ENCODE results near the gene PLEKHG3.

PLEKHG3 gene

GRCh38 chr14:64746298-64747250 is 42.4 kb downstream of the PLEKHG3 start:
- H3K4me1 Mint-ChIP-seq = peaks cover 24% of the 10 kb centered on the region
- H3K36me3 Mint-ChIP-seq = peaks cover 27% of the 10 kb centered on the region
- no peak for DNase-seq
- H3K9me3 Mint-ChIP-seq = no peaks in the 10 kb centered on the region
- H3K27me3 Mint-ChIP-seq = peaks cover 25% of the 10 kb centered on the region
- H3K4me3 Mint-ChIP-seq = no peak overlapping the region
- no peak overlapping the region for H3K27ac Mint-ChIP-seq
- CTCF ChIA-PET = no interaction called here

DNA sequence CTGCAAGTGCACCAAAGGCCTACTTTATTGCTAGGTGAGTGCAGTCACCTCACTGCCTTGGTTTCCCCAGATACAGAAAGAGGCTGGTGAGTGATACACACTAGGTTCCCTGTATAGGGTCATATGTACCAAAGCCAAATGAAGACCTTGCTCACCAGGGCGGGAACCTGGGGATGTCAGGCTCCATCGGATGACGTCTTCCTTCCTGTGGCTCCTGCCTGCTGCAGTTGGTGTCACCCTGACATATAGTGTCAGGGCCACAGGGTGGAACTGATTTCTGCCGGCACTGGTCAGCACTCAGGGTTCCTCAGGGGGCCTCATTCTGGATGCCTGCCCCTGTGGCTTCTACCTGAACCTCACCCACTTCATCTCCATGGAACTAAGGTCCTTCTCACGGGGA is 43.1 kb downstream of the PLEKHG3 start:
- Mint-ChIP-seq H3K27me3 (peaks cover 30% of the 10 kb centered on the region), H3K4me3 (no peak overlapping the region), H3K27ac (no peak overlapping the region), H3K4me1 (peaks cover 24% of the 10 kb centered on the region), H3K36me3 (peaks cover 21% of the 10 kb centered on the region), H3K9me3 (no peaks in the 10 kb centered on the region)
- no peak for DNase-seq
- CTCF ChIA-PET = interaction anchor here (1.6 kb wide), 1 partner anchor 12 kb away, joined by 3 read pairs; no protein-coding TSS in a partner anchor

DNA sequence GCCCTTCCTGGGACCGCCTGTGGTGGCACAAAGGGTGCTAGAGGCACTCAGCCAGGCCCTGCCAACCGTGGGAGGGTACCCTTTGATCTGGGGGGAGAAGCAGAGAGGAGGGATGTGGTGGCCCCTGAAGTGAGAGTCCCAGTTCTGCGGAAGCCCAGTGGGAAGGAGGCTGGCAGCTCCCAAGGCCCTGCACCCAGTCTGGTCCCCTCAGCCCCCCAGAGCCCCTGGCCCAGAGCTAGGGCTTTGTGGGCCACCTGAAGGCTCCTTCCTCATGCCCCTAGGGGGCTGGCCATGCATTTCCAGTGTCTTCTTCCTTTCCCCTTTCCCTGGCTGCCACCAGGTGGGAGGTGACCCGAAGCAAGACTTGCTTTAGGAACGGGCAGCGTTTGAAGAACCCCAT is 44.3 kb downstream of the PLEKHG3 start:
- Mint-ChIP-seq H3K27ac (no peak overlapping the region), H3K27me3 (peaks cover 39% of the 10 kb centered on the region), H3K4me1 (peaks cover 24% of the 10 kb centered on the region), H3K9me3 (no peaks in the 10 kb centered on the region), H3K4me3 (no peak overlapping the region), H3K36me3 (peaks cover 17% of the 10 kb centered on the region)
- DNase-seq = no peak
- CTCF ChIA-PET = interaction anchor here (1.2 to 1.6 kb wide), 2 partner anchors 11 to 77 kb away, joined by 3 read pairs; no protein-coding TSS in a partner anchor

- peaks cover 15% of the 10 kb centered on the region for H3K36me3 Mint-ChIP-seq
- CTCF ChIA-PET = interaction anchor here (0.9 to 1.9 kb wide), 4 partner anchors 10 to 78 kb away, joined by 3 to 11 read pairs (median 3); no protein-coding TSS in a partner anchor
- no peak overlapping the region for H3K27ac Mint-ChIP-seq
- H3K9me3 Mint-ChIP-seq = no peaks in the 10 kb centered on the region
- DNase-seq = no peak
- no peak overlapping the region for H3K4me3 Mint-ChIP-seq
- H3K27me3 Mint-ChIP-seq = peaks cover 45% of the 10 kb centered on the region
- peaks cover 22% of the 10 kb centered on the region for H3K4me1 Mint-ChIP-seq
Measured at GRCh38 chr14:64748995-64749714, 44.9 kb downstream of the PLEKHG3 start.

- CTCF ChIA-PET = no interaction called here
- Mint-ChIP-seq H3K4me1 (peaks cover 20% of the 10 kb centered on the region), H3K27me3 (peaks cover 54% of the 10 kb centered on the region), H3K27ac (no peak overlapping the region), H3K9me3 (no peaks in the 10 kb centered on the region), H3K36me3 (no peaks in the 10 kb centered on the region), H3K4me3 (no peak overlapping the region)
- DNase-seq = no peak
Measured at GRCh38 chr14:64752909-64753308, 48.7 kb downstream of the PLEKHG3 start.

DNA sequence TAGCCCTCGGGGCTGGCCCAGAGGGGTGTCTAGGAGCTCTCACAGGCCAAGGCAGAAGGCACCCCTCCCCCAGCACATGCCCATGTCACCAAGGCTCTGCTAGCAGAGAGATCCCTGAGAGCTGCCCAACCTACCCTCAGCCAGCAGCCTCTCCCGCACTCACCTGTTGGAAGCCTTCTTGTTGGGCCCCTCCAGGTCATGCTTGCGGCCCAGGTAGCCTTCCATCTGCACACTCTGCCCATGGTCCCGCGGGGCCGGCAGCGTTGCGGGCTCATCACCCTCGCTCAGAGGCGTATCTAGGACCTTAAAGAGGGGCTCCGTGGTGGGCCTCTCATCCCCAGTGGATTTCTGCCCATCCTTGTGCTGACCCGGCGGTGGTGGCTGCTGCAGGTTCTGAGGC is 49.1 kb downstream of the PLEKHG3 start:
- Mint-ChIP-seq H3K4me1 (peaks cover 23% of the 10 kb centered on the region), H3K27me3 (peaks cover 57% of the 10 kb centered on the region), H3K4me3 (no peak overlapping the region), H3K9me3 (no peaks in the 10 kb centered on the region), H3K27ac (no peak overlapping the region), H3K36me3 (no peaks in the 10 kb centered on the region)
- no peak for DNase-seq
- CTCF ChIA-PET = interaction anchor here (0.9 kb wide), 1 partner anchor 9 kb away, joined by 3 read pairs; no protein-coding TSS in a partner anchor

DNA sequence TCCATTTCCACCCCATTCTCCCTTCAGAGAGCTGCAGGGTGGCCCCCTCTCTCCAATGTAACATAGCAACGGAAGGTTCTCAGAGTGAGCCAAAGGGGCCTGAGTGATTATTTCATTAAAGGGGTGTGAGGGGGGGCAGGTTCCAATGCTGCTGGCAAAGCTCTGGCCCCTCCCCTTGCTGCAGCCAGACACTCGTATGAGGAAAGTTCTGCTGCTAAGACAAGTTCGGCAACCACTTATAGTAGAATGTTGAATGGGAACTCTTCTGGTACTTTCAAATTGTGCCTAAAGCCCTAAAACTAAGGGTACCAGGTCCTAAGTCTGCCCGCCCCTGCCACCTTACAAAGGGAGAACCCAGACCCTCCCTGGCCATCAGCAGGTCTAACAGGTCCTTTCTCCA is 49.8 kb downstream of the PLEKHG3 start:
- CTCF ChIA-PET = interaction anchor here (0.9 kb wide), 1 partner anchor 8 kb away, joined by 3 read pairs; no protein-coding TSS in a partner anchor
- H3K9me3 Mint-ChIP-seq = no peaks in the 10 kb centered on the region
- no peak overlapping the region for H3K4me3 Mint-ChIP-seq
- H3K36me3 Mint-ChIP-seq = no peaks in the 10 kb centered on the region
- H3K4me1 Mint-ChIP-seq = peaks cover 26% of the 10 kb centered on the region
- no peak overlapping the region for H3K27ac Mint-ChIP-seq
- no peak for DNase-seq
- peaks cover 59% of the 10 kb centered on the region for H3K27me3 Mint-ChIP-seq

DNA sequence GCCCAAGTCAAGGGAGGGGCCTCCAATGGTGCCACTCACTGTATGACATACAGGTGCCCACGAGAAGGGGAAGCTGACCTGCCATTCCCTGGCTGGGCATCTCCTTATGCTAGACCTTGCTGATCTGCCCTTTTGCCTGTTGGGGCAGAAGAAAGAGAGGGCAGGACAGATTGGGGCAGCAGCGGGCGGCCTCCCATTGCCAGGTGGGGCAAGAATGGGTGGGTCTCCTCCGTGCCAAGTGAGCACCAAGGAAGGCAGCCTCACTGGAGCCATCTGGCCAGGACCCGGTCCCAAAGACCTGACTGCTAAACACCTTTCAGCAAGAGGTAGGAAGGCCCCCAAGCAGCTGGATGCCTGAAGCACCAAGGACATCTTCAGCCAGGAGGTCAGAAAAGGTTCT is 50.5 kb downstream of the PLEKHG3 start:
- Mint-ChIP-seq H3K36me3 (no peaks in the 10 kb centered on the region), H3K4me3 (no peak overlapping the region), H3K27me3 (peaks cover 63% of the 10 kb centered on the region), H3K27ac (no peak overlapping the region), H3K4me1 (peaks cover 28% of the 10 kb centered on the region), H3K9me3 (no peaks in the 10 kb centered on the region)
- CTCF ChIA-PET = no interaction called here
- DNase-seq = no peak

- Mint-ChIP-seq H3K4me1 (peaks cover 37% of the 10 kb centered on the region), H3K36me3 (no peaks in the 10 kb centered on the region), H3K9me3 (no peaks in the 10 kb centered on the region), H3K4me3 (no peak overlapping the region), H3K27me3 (peaks cover 74% of the 10 kb centered on the region), H3K27ac (peak overlapping the region; percentile 25)
- peak; percentile 58 for DNase-seq
- CTCF ChIA-PET = no interaction called here
Measured at GRCh38 chr14:64755781-64756221, 51.6 kb downstream of the PLEKHG3 start.

GRCh38 chr14:64756712-64757111 is 52.5 kb downstream of the PLEKHG3 start:
- H3K27ac Mint-ChIP-seq = no peak overlapping the region
- peaks cover 83% of the 10 kb centered on the region for H3K27me3 Mint-ChIP-seq
- H3K36me3 Mint-ChIP-seq = no peaks in the 10 kb centered on the region
- DNase-seq = no peak
- CTCF ChIA-PET = no interaction called here
- peaks cover 42% of the 10 kb centered on the region for H3K4me1 Mint-ChIP-seq
- no peaks in the 10 kb centered on the region for H3K9me3 Mint-ChIP-seq
- no peak overlapping the region for H3K4me3 Mint-ChIP-seq

DNA sequence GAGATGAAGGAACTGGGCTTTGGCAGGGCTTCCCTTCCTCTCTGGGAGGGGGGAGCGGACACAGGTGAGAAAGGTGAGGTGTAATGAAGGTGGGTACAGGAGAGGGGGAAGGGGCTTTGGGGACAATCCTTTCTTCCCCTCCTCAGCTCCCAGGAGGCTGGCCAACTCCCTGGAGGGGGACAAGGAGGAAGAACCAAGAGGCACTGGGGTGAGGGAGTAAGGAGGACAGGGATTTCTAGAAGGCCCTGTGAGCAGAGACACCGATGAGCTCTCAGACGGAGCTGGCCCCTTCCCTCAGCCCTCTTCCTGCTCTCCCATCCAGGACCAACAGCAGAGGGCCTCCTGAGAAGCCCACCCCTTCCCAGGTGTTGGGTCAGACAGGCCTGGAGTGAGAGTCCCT is 53.4 kb downstream of the PLEKHG3 start:
- Mint-ChIP-seq H3K36me3 (no peaks in the 10 kb centered on the region), H3K4me1 (peaks cover 48% of the 10 kb centered on the region), H3K27ac (no peak overlapping the region), H3K27me3 (peaks cover 85% of the 10 kb centered on the region), H3K9me3 (no peaks in the 10 kb centered on the region), H3K4me3 (no peak overlapping the region)
- no peak for DNase-seq
- CTCF ChIA-PET = no interaction called here

DNA sequence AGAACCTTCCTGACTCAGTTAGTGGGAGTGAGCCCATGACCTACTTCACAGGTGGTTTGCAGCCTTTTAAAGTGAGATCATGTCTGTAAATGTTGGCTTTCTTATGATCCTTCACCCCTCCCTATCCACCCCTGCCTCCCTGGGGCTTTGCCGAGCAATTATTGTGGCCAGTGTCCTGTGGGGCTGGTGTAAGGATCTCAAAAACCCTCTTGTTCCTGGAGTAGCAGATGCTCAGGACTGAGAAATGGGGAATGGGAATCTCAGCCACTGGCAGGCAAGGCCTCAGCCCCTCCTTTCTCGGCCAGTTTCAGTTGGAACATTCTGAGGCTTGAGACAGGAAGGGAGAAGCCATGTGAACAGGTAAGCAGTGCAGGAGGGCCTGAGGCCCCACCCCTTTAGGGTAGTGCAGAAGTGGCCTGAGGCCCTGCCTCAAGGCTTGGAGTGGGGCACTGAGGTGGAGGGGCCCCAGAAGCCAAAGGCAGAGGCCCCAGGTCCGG is 53.8 kb downstream of the PLEKHG3 start:
- CTCF ChIA-PET = interaction anchor here (4.6 to 8.2 kb wide), 2 partner anchors 86 to 134 kb away, joined by 29 to 104 read pairs; no protein-coding TSS in a partner anchor
- DNase-seq = no peak
- Mint-ChIP-seq H3K27me3 (peaks cover 87% of the 10 kb centered on the region), H3K4me3 (no peak overlapping the region), H3K27ac (no peak overlapping the region), H3K4me1 (peaks cover 51% of the 10 kb centered on the region), H3K9me3 (no peaks in the 10 kb centered on the region), H3K36me3 (no peaks in the 10 kb centered on the region)

DNA sequence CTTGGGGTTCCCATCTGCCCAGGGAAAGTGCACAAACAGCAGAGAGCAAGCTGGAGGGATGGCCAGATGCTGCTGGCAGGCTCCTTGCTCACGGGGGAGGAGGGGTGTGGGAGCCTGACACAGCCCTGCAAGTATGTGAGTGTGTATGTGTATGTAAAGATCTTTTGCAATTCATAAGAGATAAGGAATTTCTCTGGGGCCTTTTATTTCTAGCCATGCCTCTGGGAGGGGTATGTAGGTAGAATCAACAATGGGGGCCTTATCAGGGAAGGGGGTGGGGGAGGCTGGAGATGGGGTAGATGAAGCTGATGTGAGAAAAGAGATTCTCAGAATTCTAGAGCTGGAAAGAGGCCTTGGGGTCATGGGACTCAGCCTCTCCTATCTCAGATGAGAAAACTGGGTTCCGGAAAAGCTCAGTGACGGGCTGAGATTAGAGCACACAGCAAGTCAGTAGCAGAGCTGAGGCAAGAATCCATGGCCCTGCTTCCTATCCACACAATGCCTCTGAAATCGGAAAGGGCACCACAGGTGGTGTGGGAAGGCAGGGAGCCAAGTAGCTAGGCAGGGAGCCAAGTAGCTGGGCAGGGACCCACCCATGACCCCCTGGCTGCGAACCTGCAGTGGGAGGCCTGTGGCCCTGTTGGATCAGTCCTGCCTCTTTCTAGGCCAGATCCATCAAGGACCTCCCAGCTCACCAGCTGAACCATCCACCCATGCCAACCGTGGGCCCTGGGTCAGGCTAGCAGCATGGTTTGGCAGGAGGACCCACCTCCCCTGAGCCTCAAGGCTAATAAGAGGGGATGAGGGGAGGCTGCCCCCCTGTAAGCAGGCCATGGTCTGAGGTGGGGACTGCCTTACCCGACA is 54.7 kb downstream of the PLEKHG3 start:
- no peaks in the 10 kb centered on the region for H3K36me3 Mint-ChIP-seq
- CTCF ChIA-PET = interaction anchor here (0.8 to 8.2 kb wide), 12 partner anchors 9 to 222 kb away, joined by 3 to 104 read pairs (median 4); no protein-coding TSS in a partner anchor
- peaks cover 87% of the 10 kb centered on the region for H3K27me3 Mint-ChIP-seq
- no peak for DNase-seq
- no peak overlapping the region for H3K4me3 Mint-ChIP-seq
- no peak overlapping the region for H3K27ac Mint-ChIP-seq
- no peaks in the 10 kb centered on the region for H3K9me3 Mint-ChIP-seq
- peaks cover 60% of the 10 kb centered on the region for H3K4me1 Mint-ChIP-seq
